Measurements from ENCODE around the gene ASPN.
A peak's percentile ranks its signal among the peaks of the same experiment; 100 is the strongest.

The ASPN gene

DNA sequence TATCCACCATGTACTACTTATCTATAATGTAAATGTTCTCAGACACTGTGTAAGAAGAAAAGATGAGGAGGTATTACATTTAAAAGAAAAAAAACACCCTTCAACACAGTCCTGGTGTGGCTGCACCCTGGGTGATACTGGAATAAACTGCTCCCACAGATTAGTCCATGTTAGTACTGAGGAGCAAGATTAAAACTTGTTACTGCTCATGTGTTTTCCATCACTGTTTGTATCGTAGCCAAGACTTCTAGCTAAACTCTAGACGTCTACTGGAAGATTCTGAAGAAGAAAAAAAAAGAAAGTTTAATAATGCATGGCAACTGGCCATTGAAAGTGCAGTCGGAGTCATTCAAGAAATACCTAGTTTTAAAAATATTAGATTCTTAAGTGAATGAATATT lies at the start of gene ASPN:
TSS of gene ASPN (minus strand) at position 178 of the 400 bp plus-strand sequence.
- Histone ChIP-seq H3K4me3 (ENCODE audit: low read depth, low read length) (peak within 1 kb of the TSS; percentile 52; the same call in 1 of the 2 replicates), H3K27me3 (ENCODE audit: insufficient read depth, low read length) (no peaks in the 10 kb centered on the region), H3K79me2 (ENCODE audit: control insufficient read depth, insufficient read depth, low read length, unreplicated experiment) (no peaks in the 10 kb centered on the region), H3K27ac (ENCODE audit: low read depth, low read length) (no peak within 1 kb of the TSS), H3K36me3 (ENCODE audit: insufficient read depth, low read length) (no peaks in the 10 kb centered on the region), H3K4me1 (ENCODE audit: control insufficient read depth, insufficient read depth, low read length, unreplicated experiment) (peaks cover 38% of the 10 kb centered on the region), H2AFZ (ENCODE audit: low read length, unreplicated experiment) (no peak within 1 kb of the TSS)

DNA sequence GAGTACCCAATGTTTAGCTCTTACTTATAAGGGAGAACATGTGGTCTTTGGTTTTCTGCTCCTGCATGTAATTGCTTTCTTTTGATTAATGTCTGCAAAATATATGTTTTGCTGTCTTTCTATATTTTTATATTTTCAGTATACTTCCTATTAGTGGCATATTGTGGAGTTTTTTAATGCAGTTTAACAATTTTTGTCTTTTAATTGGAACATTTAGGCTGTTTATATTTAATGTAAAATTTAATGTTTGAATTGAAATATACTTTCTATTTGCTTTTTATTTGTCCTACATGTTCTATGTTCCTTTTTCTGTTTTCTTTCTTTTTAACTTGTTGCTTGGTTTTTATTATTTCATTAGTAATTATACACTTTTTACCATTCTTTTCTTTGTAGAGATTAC lies 48.6 kb upstream of the ASPN start:
- Histone ChIP-seq H3K79me2 (ENCODE audit: control insufficient read depth, insufficient read depth, low read length, unreplicated experiment) (no peaks in the 10 kb centered on the region), H3K27ac (ENCODE audit: low read depth, low read length) (no peak overlapping the region), H2AFZ (ENCODE audit: low read length, unreplicated experiment) (no peak overlapping the region), H3K36me3 (ENCODE audit: insufficient read depth, low read length) (no peaks in the 10 kb centered on the region), H3K4me1 (ENCODE audit: control insufficient read depth, insufficient read depth, low read length, unreplicated experiment) (peaks cover 12% of the 10 kb centered on the region), H3K27me3 (ENCODE audit: insufficient read depth, low read length) (no peaks in the 10 kb centered on the region), H3K4me3 (ENCODE audit: low read depth, low read length) (no peak overlapping the region)

DNA sequence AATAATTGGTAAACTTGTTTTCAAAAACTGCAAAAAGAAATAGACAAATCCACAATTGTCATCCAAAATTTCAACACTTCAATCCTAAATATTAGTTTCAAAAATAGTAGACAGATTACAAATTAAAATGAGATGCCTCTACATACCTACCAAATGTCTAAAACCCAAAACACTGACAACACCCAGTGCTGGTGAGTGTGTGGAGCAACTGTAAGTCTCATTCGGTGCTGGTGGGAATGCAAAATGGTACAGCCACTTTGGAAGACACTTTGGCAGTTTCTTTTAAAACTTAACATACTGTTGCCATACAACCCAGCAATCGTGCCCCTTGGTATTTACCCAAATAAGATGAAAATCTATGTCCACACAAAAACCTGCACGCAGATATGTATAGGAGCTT lies 46.8 kb upstream of the ASPN start:
- H3K4me3 ChIP-seq (ENCODE audit: low read depth, low read length) = no peak overlapping the region
- peaks cover 2% of the 10 kb centered on the region for H3K4me1 ChIP-seq (ENCODE audit: control insufficient read depth, insufficient read depth, low read length, unreplicated experiment)
- H3K36me3 ChIP-seq (ENCODE audit: insufficient read depth, low read length) = no peaks in the 10 kb centered on the region
- H3K79me2 ChIP-seq (ENCODE audit: control insufficient read depth, insufficient read depth, low read length, unreplicated experiment) = no peaks in the 10 kb centered on the region
- no peak overlapping the region for H3K27ac ChIP-seq (ENCODE audit: low read depth, low read length)
- no peak overlapping the region for H2AFZ ChIP-seq (ENCODE audit: low read length, unreplicated experiment)
- no peaks in the 10 kb centered on the region for H3K27me3 ChIP-seq (ENCODE audit: insufficient read depth, low read length)

DNA sequence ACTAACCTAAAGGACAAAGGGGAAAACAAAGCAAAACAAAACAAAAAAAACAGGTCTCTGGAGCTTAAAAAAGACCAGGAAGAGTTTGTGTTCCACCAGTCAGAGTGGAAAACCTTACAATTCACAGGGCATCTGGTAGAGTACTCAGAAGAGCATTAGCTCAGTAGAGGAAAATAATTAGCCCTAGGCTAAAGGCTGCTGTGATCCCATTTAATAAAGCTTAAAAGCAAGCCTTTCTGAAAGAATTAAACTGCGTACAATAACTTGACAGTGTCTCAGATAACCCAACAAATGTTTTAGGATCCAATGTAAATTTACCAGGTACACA lies 46.2 kb upstream of the ASPN start:
- H3K36me3 ChIP-seq (ENCODE audit: insufficient read depth, low read length) = no peaks in the 10 kb centered on the region
- no peak overlapping the region for H3K4me3 ChIP-seq (ENCODE audit: low read depth, low read length)
- no peak overlapping the region for H2AFZ ChIP-seq (ENCODE audit: low read length, unreplicated experiment)
- H3K27ac ChIP-seq (ENCODE audit: low read depth, low read length) = no peak overlapping the region
- no peaks in the 10 kb centered on the region for H3K27me3 ChIP-seq (ENCODE audit: insufficient read depth, low read length)
- no peaks in the 10 kb centered on the region for H3K4me1 ChIP-seq (ENCODE audit: control insufficient read depth, insufficient read depth, low read length, unreplicated experiment)
- no peaks in the 10 kb centered on the region for H3K79me2 ChIP-seq (ENCODE audit: control insufficient read depth, insufficient read depth, low read length, unreplicated experiment)

DNA sequence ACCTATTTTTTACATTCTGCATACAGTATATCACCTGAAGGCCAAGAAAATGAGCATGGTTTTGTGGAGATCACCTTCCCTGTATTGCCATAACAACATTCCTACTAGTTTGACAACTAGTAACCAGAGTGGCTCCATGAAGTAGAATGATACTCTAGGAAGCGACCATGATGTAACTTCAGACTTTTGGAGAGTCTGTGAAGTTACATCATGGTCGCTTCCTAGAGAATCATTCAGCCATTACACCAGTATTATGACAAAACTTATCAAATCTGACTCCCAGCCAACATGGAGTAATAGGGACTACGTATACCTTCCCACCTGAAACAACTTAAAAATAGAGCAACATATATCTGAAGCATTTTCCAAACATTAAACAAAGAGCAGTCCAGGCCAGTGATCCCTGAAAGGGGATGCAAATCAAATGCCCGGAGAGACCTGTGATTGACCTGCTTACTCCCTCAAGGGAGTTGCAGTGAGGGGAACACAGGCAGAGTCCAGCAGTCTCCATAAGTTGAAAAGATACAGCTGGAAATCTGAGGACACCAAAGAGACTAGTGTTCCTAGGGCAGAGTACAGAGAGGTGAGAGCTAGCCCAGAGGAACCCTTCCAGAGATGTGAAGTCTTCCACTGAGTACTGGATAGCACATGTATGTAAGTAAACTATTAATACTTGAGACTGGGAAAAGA lies 45.7 kb upstream of the ASPN start:
- no peaks in the 10 kb centered on the region for H3K36me3 ChIP-seq (ENCODE audit: insufficient read depth, low read length)
- H3K79me2 ChIP-seq (ENCODE audit: control insufficient read depth, insufficient read depth, low read length, unreplicated experiment) = no peaks in the 10 kb centered on the region
- H3K4me1 ChIP-seq (ENCODE audit: control insufficient read depth, insufficient read depth, low read length, unreplicated experiment) = no peaks in the 10 kb centered on the region
- no peak overlapping the region for H2AFZ ChIP-seq (ENCODE audit: low read length, unreplicated experiment)
- H3K27ac ChIP-seq (ENCODE audit: low read depth, low read length) = no peak overlapping the region
- no peak overlapping the region for H3K4me3 ChIP-seq (ENCODE audit: low read depth, low read length)
- H3K27me3 ChIP-seq (ENCODE audit: insufficient read depth, low read length) = no peaks in the 10 kb centered on the region

DNA sequence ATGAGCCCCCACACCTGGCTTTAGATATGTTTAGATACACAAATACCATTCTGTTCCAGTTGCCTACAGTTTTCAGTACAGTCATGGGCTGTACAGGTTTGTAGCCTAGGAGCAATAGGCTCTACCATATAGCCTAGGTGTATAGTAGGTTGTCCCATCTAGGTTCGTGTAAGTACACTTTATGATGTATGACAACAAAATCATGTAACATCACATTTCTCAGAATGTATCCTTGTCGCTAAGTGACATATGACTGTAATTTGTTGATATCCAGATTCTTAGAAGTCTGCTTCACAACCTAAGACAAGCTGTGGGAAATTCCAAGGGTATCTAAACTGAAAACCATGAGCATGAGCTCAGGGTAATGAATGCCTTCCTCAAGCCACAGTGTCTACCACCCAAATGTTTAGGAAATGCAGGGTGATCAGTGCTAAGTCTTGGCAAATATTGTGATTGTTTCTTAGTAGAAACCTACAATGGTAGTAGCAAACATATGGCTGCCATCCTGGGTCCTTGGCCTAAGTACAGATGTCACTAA lies 45.1 kb upstream of the ASPN start:
- Histone ChIP-seq H3K27ac (ENCODE audit: low read depth, low read length) (no peak overlapping the region), H3K79me2 (ENCODE audit: control insufficient read depth, insufficient read depth, low read length, unreplicated experiment) (no peaks in the 10 kb centered on the region), H3K27me3 (ENCODE audit: insufficient read depth, low read length) (no peaks in the 10 kb centered on the region), H3K4me3 (ENCODE audit: low read depth, low read length) (no peak overlapping the region), H2AFZ (ENCODE audit: low read length, unreplicated experiment) (no peak overlapping the region), H3K4me1 (ENCODE audit: control insufficient read depth, insufficient read depth, low read length, unreplicated experiment) (no peaks in the 10 kb centered on the region), H3K36me3 (ENCODE audit: insufficient read depth, low read length) (no peaks in the 10 kb centered on the region)

DNA sequence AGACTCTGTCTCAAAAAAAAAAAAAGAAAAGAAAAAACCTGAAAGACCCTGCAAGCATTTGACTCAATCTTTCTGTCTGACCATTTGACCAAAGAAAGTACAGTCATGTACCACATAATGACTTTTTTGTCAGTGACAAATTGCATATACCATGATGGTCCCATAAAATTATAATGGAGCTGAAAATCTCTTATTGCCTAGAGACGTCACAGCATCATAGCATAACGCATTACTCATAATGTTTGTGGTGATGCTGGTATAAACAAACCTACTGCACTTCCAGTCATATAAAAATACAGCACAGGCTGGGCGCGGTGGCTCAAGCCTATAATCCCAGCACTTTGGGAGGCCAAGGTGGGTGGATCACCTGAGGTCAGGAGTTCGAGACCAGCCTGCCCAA lies 43.0 kb upstream of the ASPN start:
- Histone ChIP-seq H3K4me1 (ENCODE audit: control insufficient read depth, insufficient read depth, low read length, unreplicated experiment) (no peaks in the 10 kb centered on the region), H3K36me3 (ENCODE audit: insufficient read depth, low read length) (0 out of 2 replicates have a peak, but pooled peaks cover 2% of the 10 kb centered on the region), H3K79me2 (ENCODE audit: control insufficient read depth, insufficient read depth, low read length, unreplicated experiment) (no peaks in the 10 kb centered on the region), H3K27me3 (ENCODE audit: insufficient read depth, low read length) (no peaks in the 10 kb centered on the region), H3K4me3 (ENCODE audit: low read depth, low read length) (no peak overlapping the region), H3K27ac (ENCODE audit: low read depth, low read length) (no peak overlapping the region), H2AFZ (ENCODE audit: low read length, unreplicated experiment) (no peak overlapping the region)

DNA sequence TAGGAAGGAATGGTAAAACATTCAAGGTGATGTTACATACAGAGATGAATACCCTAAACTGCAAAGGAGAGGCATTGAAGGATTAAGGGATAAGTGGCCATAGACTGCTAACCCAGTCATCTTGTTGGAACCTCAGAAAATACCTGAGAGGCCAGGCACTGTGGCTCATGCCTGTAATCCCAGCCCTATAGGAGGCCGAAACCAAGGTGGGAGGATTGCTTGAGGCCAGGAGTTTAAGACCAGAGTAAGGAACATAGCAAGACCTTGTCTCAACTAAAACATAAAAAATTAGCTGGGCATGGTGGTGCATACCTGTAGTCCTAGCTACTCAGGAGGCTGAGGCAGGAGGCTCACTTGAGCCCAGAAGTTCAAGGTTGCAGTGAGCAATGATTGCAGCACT lies 42.6 kb upstream of the ASPN start:
- Histone ChIP-seq H2AFZ (ENCODE audit: low read length, unreplicated experiment) (no peak overlapping the region), H3K27ac (ENCODE audit: low read depth, low read length) (no peak overlapping the region), H3K4me1 (ENCODE audit: control insufficient read depth, insufficient read depth, low read length, unreplicated experiment) (no peaks in the 10 kb centered on the region), H3K4me3 (ENCODE audit: low read depth, low read length) (no peak overlapping the region), H3K36me3 (ENCODE audit: insufficient read depth, low read length) (0 out of 2 replicates have a peak, but pooled peaks cover 2% of the 10 kb centered on the region), H3K27me3 (ENCODE audit: insufficient read depth, low read length) (no peaks in the 10 kb centered on the region), H3K79me2 (ENCODE audit: control insufficient read depth, insufficient read depth, low read length, unreplicated experiment) (no peaks in the 10 kb centered on the region)

DNA sequence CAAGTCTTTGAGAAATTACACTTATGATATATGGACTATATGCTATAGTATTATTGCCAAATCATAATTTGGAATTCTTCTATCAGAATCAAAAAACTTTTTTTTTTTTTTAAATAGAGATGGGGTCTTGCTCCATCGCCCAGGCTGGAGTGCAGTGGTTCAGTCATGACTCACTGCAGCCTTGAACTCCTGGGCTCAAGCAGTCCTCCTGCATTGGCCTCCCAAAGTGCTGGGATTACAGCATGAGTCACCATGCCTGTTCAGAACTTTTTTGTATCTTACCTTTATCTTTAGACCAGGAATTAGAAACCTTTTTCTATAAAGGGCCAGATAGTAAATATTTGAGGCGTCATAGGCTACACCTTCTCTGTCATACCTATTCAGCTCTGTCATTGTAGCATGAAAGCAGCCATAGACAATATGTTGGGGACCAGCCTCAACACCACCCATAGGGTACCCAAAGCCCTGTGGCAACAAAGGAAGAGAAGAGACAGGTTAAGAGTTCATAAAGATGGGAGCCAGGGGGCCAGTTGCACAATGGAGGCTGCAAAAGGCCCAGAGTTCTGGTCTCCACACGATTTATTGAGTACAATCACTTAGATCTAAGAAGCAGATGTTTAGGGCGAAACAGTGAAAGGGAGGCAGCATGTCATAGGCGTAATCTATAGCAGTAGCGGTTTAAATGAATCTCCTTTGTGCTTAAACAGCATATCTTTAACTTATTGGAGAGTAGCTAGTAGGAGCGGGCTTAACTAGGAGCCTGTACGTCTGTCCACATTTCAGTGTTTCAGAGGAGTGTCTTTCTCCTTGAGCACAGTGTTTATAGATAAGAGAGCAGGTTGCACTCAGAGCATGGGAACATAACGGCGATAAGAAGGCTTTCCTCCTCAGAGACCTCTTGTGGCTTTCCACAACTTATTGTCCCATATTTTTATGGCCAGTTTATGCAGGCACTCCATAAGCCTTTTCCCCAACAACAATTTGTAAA lies 41.0 kb upstream of the ASPN start:
- H3K36me3 ChIP-seq (ENCODE audit: insufficient read depth, low read length) = 0 out of 2 replicates have a peak, but pooled peaks cover 2% of the 10 kb centered on the region
- no peaks in the 10 kb centered on the region for H3K27me3 ChIP-seq (ENCODE audit: insufficient read depth, low read length)
- no peaks in the 10 kb centered on the region for H3K4me1 ChIP-seq (ENCODE audit: control insufficient read depth, insufficient read depth, low read length, unreplicated experiment)
- H2AFZ ChIP-seq (ENCODE audit: low read length, unreplicated experiment) = no peak overlapping the region
- H3K4me3 ChIP-seq (ENCODE audit: low read depth, low read length) = no peak overlapping the region
- no peaks in the 10 kb centered on the region for H3K79me2 ChIP-seq (ENCODE audit: control insufficient read depth, insufficient read depth, low read length, unreplicated experiment)
- no peak overlapping the region for H3K27ac ChIP-seq (ENCODE audit: low read depth, low read length)

DNA sequence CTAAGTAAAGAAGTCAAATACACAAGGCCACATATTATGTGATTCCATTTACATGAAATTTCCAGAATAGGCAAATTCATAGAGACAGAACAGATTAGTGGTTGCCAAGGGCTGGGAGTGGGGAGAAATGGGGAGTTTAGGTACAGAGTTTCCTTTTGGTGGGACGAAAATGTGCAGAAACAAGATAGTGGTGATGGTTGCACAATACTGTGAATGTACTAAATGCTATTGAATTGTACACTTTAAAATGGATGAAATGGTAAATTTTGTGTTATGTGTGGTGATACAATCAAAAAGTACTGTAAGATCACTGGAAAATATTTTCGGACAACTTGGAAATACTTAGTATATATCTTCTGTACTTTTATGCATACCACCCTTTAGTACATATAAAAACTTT lies 38.5 kb upstream of the ASPN start:
- Histone ChIP-seq H3K36me3 (ENCODE audit: insufficient read depth, low read length) (0 out of 2 replicates have a peak, but pooled peaks cover 2% of the 10 kb centered on the region), H3K79me2 (ENCODE audit: control insufficient read depth, insufficient read depth, low read length, unreplicated experiment) (no peaks in the 10 kb centered on the region), H2AFZ (ENCODE audit: low read length, unreplicated experiment) (no peak overlapping the region), H3K4me1 (ENCODE audit: control insufficient read depth, insufficient read depth, low read length, unreplicated experiment) (no peaks in the 10 kb centered on the region), H3K27ac (ENCODE audit: low read depth, low read length) (no peak overlapping the region), H3K4me3 (ENCODE audit: low read depth, low read length) (no peak overlapping the region), H3K27me3 (ENCODE audit: insufficient read depth, low read length) (no peaks in the 10 kb centered on the region)

Data from ACC112 (cell line).